AG04449 (cell line): ENCODE data around the gene IQUB.

Experiments used
- CTCF ChIA-PET: fragments of 350-600 bp; formaldehyde crosslinking; extraction: SDS; loops from one replicate; lab custom pipeline; 2021; ENCODE audit warnings: antibody characterized with exemption; lab: Yijun Ruan, JAX
- POLR2A ChIA-PET: fragments of 400-600, 350-600 bp; formaldehyde crosslinking; extraction: SDS; loops from one replicate; lab custom pipeline; 2020; ENCODE audit warnings: antibody characterized with exemption, inconsistent platforms; lab: Yijun Ruan, JAX
- DNase-seq: peaks from one replicate; pipeline ENCODE4 v3.0.0-alpha.2; 2010; ENCODE audit warnings: low read depth, low spot score
- H3K4me3 ChIP-seq: 2 replicates; pipeline ENCODE4 v1.5.1; 2011; ENCODE audit warnings: low read depth, mild to moderate bottlenecking, control low read depth, low read length
- TF ChIP-seq, protein P1 (sequence below): IDR thresholded peaks from one replicate; pipeline ENCODE4 v1.5.1; 2011; ENCODE audit warnings: mild to moderate bottlenecking, moderate library complexity, low read length, control low read depth, inconsistent platforms; ENCODE audit not compliant: insufficient read depth; ENCODE audit errors: missing control alignments

Gene IQUB

DNA sequence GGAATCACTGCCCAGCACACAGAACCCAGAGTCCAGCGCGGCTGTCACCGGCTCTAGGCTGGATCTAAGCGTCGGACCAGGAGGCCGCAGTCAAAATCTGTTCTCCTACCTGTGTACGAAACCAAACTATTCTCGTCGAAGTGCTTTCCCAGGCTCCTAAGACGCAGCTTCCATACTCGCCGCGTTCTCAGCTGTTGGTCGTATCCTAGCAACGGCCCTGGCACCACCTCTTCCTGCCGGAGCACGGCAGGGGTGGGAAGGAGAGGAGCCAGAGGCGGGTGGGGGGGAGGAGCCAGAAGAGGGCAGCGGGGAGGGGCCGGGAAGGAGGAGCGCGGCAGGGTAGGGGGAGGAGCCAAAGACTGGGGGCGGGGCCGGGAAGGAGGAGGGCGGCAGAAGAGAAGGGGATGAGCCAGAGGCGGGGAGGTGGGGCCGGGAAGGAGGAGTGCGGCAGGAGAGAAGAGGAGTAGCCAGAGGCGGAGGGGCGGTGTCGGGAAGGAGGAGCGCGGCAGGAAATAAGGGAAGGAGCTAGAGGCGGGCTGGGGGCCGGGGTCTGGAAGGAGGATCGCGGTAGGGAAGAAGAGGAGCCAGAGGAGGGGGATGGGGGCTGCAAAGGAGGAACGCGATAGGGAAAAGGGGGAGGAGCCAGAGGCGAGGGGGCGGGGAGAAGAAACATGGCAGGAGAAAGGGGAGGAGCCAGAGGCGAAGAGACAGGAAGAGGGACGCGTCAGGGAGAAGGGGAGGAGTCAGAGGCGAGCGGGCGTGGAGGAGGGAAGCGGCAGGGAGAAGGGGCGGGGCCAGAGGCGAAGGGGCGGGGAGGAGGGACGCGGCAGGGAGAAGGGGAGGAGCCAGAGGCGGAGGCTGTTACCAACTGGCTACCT lies at the start of gene IQUB:
Gene IQUB (minus strand): TSS at position 213 of the 878 bp plus-strand sequence. CDS start 22,255 bp downstream, outside the sequence.
- ChIA-PET CTCF (interaction anchor here (0.7 to 2.0 kb wide), 5 partner anchors 37 to 102 kb away, joined by 3 to 21 read pairs (median 4); no protein-coding TSS in a partner anchor), POLR2A (interaction anchor here (0.5 kb wide), 1 partner anchor 1603 kb away, joined by 3 read pairs; no protein-coding TSS in a partner anchor)
- peak within 1 kb of the TSS; percentile 69 for H3K4me3 ChIP-seq
- TF ChIP-seq, protein P1, sequence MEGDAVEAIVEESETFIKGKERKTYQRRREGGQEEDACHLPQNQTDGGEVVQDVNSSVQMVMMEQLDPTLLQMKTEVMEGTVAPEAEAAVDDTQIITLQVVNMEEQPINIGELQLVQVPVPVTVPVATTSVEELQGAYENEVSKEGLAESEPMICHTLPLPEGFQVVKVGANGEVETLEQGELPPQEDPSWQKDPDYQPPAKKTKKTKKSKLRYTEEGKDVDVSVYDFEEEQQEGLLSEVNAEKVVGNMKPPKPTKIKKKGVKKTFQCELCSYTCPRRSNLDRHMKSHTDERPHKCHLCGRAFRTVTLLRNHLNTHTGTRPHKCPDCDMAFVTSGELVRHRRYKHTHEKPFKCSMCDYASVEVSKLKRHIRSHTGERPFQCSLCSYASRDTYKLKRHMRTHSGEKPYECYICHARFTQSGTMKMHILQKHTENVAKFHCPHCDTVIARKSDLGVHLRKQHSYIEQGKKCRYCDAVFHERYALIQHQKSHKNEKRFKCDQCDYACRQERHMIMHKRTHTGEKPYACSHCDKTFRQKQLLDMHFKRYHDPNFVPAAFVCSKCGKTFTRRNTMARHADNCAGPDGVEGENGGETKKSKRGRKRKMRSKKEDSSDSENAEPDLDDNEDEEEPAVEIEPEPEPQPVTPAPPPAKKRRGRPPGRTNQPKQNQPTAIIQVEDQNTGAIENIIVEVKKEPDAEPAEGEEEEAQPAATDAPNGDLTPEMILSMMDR, result no peak
- peak; percentile 76 for DNase-seq

DNA sequence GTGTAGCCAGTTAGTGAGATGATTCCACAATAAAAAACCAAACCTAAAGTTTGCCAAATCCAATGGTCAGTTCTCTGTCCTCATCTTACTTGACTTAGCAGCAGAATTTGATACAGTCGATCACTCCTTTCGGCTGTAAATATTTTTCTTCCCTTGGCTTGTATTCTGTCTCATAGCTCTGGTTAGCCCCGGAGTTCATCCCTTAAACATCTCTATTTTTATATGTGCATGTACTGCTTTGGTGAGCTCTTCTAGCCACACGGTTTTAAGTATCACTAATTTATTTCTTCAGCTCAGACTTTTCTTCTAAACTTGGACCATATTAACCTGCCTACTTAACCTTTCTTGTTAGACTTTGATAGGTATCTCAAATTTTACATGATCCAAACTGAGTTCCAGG lies 49.4 kb upstream of the IQUB start:
- no peak for DNase-seq
- H3K4me3 ChIP-seq, result no peak overlapping the region
- TF ChIP-seq, protein P1, result no peak
- CTCF ChIA-PET, result interaction anchor here (1.1 to 1.4 kb wide), 2 partner anchors 102 to 288 kb away, joined by 3 read pairs; no protein-coding TSS in a partner anchor
- POLR2A ChIA-PET, result no interaction called here

DNA sequence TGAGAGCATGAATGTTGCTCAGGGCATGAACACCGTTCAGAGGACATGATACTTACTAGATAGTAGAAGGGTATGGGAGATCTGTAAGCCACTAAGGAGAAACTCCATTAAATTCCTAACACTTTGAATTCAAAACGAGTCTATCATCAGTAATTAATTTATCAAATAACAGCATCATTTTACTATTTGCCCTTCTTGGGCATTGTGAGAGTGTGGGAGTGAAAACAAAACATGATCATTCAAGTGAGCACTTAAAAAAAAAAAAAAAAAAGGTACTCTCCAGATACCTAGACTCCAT lies 46.7 kb upstream of the IQUB start:
- POLR2A ChIA-PET, result no interaction called here
- no peak for DNase-seq
- CTCF ChIA-PET, result interaction anchor here (0.7 to 3.1 kb wide), 11 partner anchors 8 to 1275 kb away, joined by 3 to 12 read pairs (median 6); no protein-coding TSS in a partner anchor
- TF ChIP-seq, protein P1, result no peak
- H3K4me3 ChIP-seq, result no peak overlapping the region

DNA sequence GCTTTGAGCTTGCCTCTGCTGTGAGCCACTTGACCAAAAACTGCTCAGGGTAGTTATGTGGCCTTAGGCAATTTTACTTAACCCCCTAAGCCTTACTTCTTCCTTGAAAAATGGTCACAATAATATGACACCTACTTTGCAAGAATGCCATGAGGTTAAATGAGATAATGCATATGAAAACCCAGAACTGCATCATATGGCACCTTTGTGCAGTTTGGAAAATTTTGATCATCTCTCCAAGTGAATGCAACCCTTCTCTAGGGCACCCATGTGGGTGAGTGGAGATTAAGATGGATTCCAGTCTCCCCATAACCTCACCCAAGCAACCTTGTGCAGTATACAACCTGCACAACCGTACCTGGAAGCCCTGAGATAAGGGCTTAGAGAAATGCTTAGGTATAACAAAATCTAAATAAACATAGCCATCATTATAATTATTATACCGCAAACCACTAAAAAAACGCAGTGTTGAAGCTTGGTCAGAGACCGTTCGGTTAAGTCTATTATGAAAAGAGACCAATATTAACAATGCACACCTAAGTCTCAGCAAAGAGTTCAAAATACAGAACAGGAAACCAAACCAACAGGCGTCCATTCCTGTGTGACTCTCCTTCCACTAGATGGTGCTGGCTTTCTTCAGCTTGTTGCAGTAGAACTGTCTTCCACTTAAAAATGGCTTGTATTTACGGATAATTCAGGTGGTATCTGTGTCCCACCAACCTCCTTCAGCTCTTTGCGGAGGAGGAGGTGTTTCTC lies 46.2 kb upstream of the IQUB start:
- POLR2A ChIA-PET, result no interaction called here
- TF ChIP-seq, protein P1, result peak; percentile 67
- CTCF ChIA-PET, result interaction anchor here (0.7 to 3.1 kb wide), 10 partner anchors 8 to 1275 kb away, joined by 3 to 12 read pairs (median 6); no protein-coding TSS in a partner anchor
- DNase-seq, result peak; percentile 5
- H3K4me3 ChIP-seq, result no peak overlapping the region

DNA sequence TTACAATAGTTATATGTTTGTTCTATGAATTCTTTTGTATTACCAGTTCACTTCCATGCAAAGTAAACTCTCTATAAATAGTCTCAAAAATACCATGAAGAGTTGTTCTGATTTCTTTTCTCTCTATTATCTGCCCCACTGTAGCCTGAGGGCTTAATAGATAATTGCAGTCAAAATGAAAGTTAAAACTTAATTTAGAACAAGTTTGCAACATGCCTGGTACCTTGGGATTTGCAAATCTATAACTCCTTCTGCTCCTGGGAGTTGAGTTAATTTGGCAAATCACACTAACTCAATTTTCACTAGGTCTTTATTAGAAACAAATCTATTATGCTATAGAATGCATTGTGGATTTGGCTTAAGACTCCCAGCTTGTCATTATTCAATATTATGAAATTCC lies 45.0 kb upstream of the IQUB start:
- H3K4me3 ChIP-seq, result no peak overlapping the region
- POLR2A ChIA-PET, result no interaction called here
- DNase-seq, result no peak
- CTCF ChIA-PET, result interaction anchor here (1.0 kb wide), 1 partner anchor 122 kb away, joined by 3 read pairs; no protein-coding TSS in a partner anchor
- TF ChIP-seq, protein P1, result no peak

DNA sequence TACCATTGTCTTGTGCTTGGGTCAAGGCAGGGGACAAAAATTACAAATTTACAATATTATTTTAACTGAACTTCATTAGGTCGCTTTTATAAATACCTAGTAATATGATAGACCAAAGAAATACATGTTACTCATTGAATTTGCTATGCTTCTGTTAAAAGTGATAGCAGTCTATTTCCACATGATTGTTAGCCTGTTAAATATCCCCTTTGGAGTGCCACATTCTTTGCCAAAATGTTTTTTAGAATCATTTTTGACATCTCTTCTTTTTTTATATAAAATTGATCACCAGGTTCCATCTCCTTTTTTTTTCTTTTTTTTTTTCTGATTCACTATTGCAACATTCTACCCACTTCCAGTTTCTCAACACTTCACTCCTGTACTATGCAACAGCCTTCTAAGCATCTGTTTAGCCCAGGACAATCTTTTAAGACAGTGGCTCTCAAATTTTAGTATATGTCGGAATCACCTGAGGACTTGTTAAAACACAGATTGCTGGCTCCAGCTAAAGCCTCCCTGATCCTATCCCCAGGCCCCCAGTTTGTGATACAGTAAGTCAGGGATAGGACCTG lies 39.6 kb upstream of the IQUB start:
- no peak overlapping the region for H3K4me3 ChIP-seq
- POLR2A ChIA-PET, result no interaction called here
- TF ChIP-seq, protein P1, result no peak
- DNase-seq, result no peak
- CTCF ChIA-PET, result no interaction called here
